HepG2 (cell line): ENCODE data around the gene STPG4. TPM values are rescaled to one million over a fixed set of nuclear protein-coding genes. Genes with fewer than 3 reads are reported as not detected.

Source experiments
- ARHGAP35 ChIP-seq: sonication (generic); formaldehyde crosslinking; IDR thresholded peaks from 2 replicates; pipeline ENCODE4 v1.9.0; 2022; ENCODE audit warnings: mild to moderate bottlenecking, inconsistent platforms, moderate library complexity, missing genetic modification reagents, borderline replicate concordance
- BORCS8-MEF2B ChIP-seq: sonication (generic); formaldehyde crosslinking; IDR thresholded peaks from 2 replicates; pipeline ENCODE4 v1.8.0; 2022; ENCODE audit warnings: mild to moderate bottlenecking, missing genetic modification reagents
- FOXO4 ChIP-seq: sonication (generic); formaldehyde crosslinking; conservative IDR thresholded peaks from 2 replicates; pipeline ENCODE4 v1.8.1; 2023; ENCODE audit warnings: missing genetic modification reagents
- MXI1 ChIP-seq: IDR thresholded peaks from 3 replicates; pipeline ENCODE4 v1.6.1; 2012; ENCODE audit warnings: low read depth, low read length, inconsistent platforms, borderline replicate concordance
- NCOR1 ChIP-seq: fragments of 200-600 bp; sonication (generic); IDR thresholded peaks from 2 replicates; pipeline ENCODE4 v1.7.0; 2017; ENCODE audit warnings: antibody characterized with exemption, low read length, borderline replicate concordance
- PBX3 ChIP-seq: sonication (generic); formaldehyde crosslinking; IDR thresholded peaks from 2 replicates; pipeline ENCODE4 v1.8.1; 2023; ENCODE audit warnings: missing genetic modification reagents, inconsistent platforms, borderline replicate concordance
- PCBP1 ChIP-seq: fragments of 200-400 bp; formaldehyde crosslinking; IDR thresholded peaks from 2 replicates; pipeline ENCODE4 v1.6.1; 2017; ENCODE audit warnings: mild to moderate bottlenecking, low read depth, low read length, borderline replicate concordance
- SIX1 ChIP-seq: sonication (generic); formaldehyde crosslinking; IDR thresholded peaks from 2 replicates; pipeline ENCODE4 v1.4.0; 2020; ENCODE audit warnings: missing genetic modification reagents, borderline replicate concordance
- SNRNP70 ChIP-seq: fragments of 200-400 bp; formaldehyde crosslinking; IDR thresholded peaks from 2 replicates; pipeline ENCODE4 v1.6.1; 2017; ENCODE audit warnings: mild to moderate bottlenecking, low read depth, low read length, moderate library complexity
- XBP1 ChIP-seq: sonication (generic); formaldehyde crosslinking; IDR thresholded peaks from 2 replicates; pipeline ENCODE4 v1.5.0; 2020; ENCODE audit warnings: missing genetic modification reagents
- ZFP1 ChIP-seq: IDR thresholded peaks from 2 replicates; pipeline ENCODE4 v1.6.1; 2016
- ZNF441 ChIP-seq: sonication (generic); formaldehyde crosslinking; IDR thresholded peaks from 2 replicates; pipeline ENCODE4 v1.7.0; 2021; ENCODE audit warnings: missing genetic modification reagents, borderline replicate concordance
- ZNF552 ChIP-seq: sonication (generic); formaldehyde crosslinking; IDR thresholded peaks from 2 replicates; pipeline ENCODE4 v1.9.0; 2022; ENCODE audit warnings: missing genetic modification reagents, mild to moderate bottlenecking, borderline replicate concordance
- ZNF567 ChIP-seq: sonication (generic); formaldehyde crosslinking; IDR thresholded peaks from 2 replicates; pipeline ENCODE4 v1.8.1; 2023; ENCODE audit warnings: mild to moderate bottlenecking, missing genetic modification reagents, borderline replicate concordance
- ZNF574 ChIP-seq: sonication (generic); formaldehyde crosslinking; IDR thresholded peaks from 2 replicates; pipeline ENCODE4 v1.4.0; 2020; ENCODE audit warnings: missing genetic modification reagents
- ZNF652 ChIP-seq: IDR thresholded peaks from 2 replicates; pipeline ENCODE4 v1.6.1; 2016; ENCODE audit warnings: low read depth, borderline replicate concordance
- ZSCAN12 ChIP-seq: sonication (generic); formaldehyde crosslinking; IDR thresholded peaks from 2 replicates; pipeline ENCODE4 v1.9.0; 2021; ENCODE audit warnings: mild to moderate bottlenecking, missing genetic modification reagents
- ZSCAN29 ChIP-seq: sonication (generic); formaldehyde crosslinking; conservative IDR thresholded peaks from 2 replicates; pipeline ENCODE4 v1.4.0; 2020; ENCODE audit warnings: mild to moderate bottlenecking, missing genetic modification reagents
- polyA plus RNA-seq, 8 experiments: library from polyadenylated mRNA; depleted of rRNA in 3 of 8; stranded (reverse) in 7 of 8; unstranded in 1 of 8; fragments of >200 nt; fragmentation: Illumina TruSeq in 4 of 8; extraction: Trizol in 4 of 8; gene quantifications; 2 replicates each; pipeline versions ENCODE4 v1.2.1 to v1.2.3, GENCODE V29; 2011 to 2016; ENCODE audit warnings: low read depth in 4 of 8, missing spikeins in 1 of 8, mixed read lengths in 1 of 8; ENCODE audit not compliant: insufficient read depth in 1 of 8
- total RNA-seq, 5 experiments: library from RNA; depleted of rRNA; stranded (reverse); fragments of >200 nt; fragmentation: Illumina TruSeq; extraction: Trizol; gene quantifications; 2 replicates each; pipeline ENCODE4 v1.2.3, GENCODE V29; 2016; ENCODE audit warnings: low read depth in 1 of 5
- TF ChIP-seq, protein P1 (sequence below): sonication (generic); formaldehyde crosslinking; IDR thresholded peaks from 2 replicates; pipeline ENCODE4 v1.5.0; 2020; ENCODE audit warnings: missing genetic modification reagents
- TF ChIP-seq, protein P2 (sequence below): sonication (generic); formaldehyde crosslinking; IDR thresholded peaks from 2 replicates; pipeline ENCODE4 v1.4.0; 2020; ENCODE audit warnings: missing genetic modification reagents
- TF ChIP-seq, protein P3 (sequence below): sonication (generic); formaldehyde crosslinking; IDR thresholded peaks from 2 replicates; pipeline ENCODE4 v1.5.0; 2020; ENCODE audit warnings: missing genetic modification reagents

The STPG4 gene
- total and polyA plus RNA-seq, 2 of the 13 experiments (the other 11 are each of a cell fraction or from before 2014, with no cell fraction given) = 0.11 to 0.15 TPM

DNA sequence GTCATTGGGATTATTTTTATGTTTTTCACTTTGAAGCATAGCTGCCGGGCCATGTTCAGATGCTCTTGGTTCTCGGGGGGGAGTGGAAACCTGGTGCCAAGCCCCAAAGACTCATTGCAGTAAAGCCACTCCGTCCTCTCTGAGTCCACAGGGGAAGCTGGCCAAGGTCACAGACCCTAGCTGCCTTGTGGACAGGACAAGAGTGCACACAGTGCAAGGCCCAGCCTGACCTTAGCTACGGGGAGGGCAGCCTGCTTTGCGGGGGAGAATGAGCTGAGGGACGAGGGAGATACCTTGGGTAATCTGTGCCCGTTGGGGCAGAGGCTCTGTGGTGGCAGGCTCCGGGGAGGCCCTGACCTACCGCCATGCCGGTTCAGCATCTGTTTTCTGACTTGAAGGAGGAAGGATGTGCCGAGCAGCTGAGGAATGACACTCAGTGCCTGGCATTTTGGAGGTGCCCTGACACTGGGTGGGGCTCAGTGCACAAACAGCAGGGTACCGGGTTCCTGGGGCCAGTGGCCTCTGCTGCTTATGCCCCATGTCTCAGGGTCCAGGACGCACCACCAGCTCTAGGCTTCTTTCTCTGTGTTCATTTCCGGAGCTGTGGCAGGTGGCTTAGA, 87.2 kb downstream of the STPG4 start (continued):
- TF ChIP-seq FOXO4 (CRISPR knock-in tag) = no peak
- TF ChIP-seq, protein P1, sequence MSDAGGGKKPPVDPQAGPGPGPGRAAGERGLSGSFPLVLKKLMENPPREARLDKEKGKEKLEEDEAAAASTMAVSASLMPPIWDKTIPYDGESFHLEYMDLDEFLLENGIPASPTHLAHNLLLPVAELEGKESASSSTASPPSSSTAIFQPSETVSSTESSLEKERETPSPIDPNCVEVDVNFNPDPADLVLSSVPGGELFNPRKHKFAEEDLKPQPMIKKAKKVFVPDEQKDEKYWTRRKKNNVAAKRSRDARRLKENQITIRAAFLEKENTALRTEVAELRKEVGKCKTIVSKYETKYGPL (CRISPR knock-in tag) = no peak
- TF ChIP-seq MXI1 = no peak
- TF ChIP-seq, protein P2, sequence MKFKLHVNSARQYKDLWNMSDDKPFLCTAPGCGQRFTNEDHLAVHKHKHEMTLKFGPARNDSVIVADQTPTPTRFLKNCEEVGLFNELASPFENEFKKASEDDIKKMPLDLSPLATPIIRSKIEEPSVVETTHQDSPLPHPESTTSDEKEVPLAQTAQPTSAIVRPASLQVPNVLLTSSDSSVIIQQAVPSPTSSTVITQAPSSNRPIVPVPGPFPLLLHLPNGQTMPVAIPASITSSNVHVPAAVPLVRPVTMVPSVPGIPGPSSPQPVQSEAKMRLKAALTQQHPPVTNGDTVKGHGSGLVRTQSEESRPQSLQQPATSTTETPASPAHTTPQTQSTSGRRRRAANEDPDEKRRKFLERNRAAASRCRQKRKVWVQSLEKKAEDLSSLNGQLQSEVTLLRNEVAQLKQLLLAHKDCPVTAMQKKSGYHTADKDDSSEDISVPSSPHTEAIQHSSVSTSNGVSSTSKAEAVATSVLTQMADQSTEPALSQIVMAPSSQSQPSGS (CRISPR knock-in tag) = peak; percentile 52; the same call in 1 of the 2 replicates
- no peak for TF ChIP-seq ZNF652 (CRISPR knock-in tag)
- no peak for TF ChIP-seq PBX3
- TF ChIP-seq NCOR1 = no peak
- TF ChIP-seq ZSCAN29 (CRISPR knock-in tag) = peak; percentile 76; the same call in 1 of the 2 replicates
- TF ChIP-seq SNRNP70 = no peak
- 0 out of 2 replicates have a peak, but pooled peaks have one; percentile 60 for TF ChIP-seq ZNF441
- no peak for TF ChIP-seq PCBP1
- no peak for TF ChIP-seq XBP1
- TF ChIP-seq ZSCAN12 (CRISPR knock-in tag) = no peak
- TF ChIP-seq ZFP1 (CRISPR knock-in tag) = no peak
- no peak; the same call in 1 of the 2 replicates for TF ChIP-seq BORCS8-MEF2B (CRISPR knock-in tag)
- TF ChIP-seq ARHGAP35 (CRISPR knock-in tag) = no peak
- peak; percentile 45; the same call in 1 of the 2 replicates for TF ChIP-seq ZNF567 (CRISPR knock-in tag)
- TF ChIP-seq, protein P3, sequence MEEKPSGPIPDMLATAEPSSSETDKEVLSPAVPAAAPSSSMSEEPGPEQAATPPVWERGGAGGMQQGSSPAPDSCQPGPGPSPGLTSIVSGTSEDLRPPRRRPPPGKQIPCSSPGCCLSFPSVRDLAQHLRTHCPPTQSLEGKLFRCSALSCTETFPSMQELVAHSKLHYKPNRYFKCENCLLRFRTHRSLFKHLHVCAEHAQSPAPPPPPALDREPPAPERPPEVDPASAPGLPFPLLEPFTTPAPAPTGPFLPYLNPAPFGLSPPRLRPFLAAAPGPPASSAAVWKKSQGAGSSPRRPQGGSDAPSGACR (CRISPR knock-in tag) = no peak
- no peak for TF ChIP-seq SIX1
- peak; percentile 81 for TF ChIP-seq ZNF574 (CRISPR knock-in tag)
- TF ChIP-seq ZNF552 (CRISPR knock-in tag) = no peak
